Activated naive CD4-positive, alpha-beta T cell treated with anti-CD3 and anti-CD28 coated beads, Interleukin-2, amount 10 ng/mL, durations not matched to agents 7 days and 5 days (primary cell): ENCODE data around the gene NLGN1.
"Not testable (repeated sequence)": the region's sequence is repeated elsewhere in the genome, so short reads cannot be mapped to it uniquely, and the experiment has no call there.

Experiments
- CTCF ChIA-PET: fragments of 350-600 bp; sonication (Branson Sonifier 250); formaldehyde crosslinking; loops from one replicate; lab custom pipeline; 2021; ENCODE audit warnings: antibody characterized with exemption; lab: Charles Lee
- DNase-seq: peaks from one replicate; pipeline ENCODE4 v3.0.0-alpha.2; 2020
- H3K27ac Mint-ChIP-seq: one replicate; pipeline ENCODE4 v1.8.0; 2021; ENCODE audit warnings: mild to moderate bottlenecking, moderate library complexity, mixed read lengths
- H3K27me3 Mint-ChIP-seq: one replicate; pipeline ENCODE4 v1.8.0; 2021; ENCODE audit warnings: mild to moderate bottlenecking, mixed read lengths
- H3K36me3 Mint-ChIP-seq: one replicate; pipeline ENCODE4 v1.8.0; 2021; ENCODE audit warnings: mixed read lengths
- H3K4me1 Mint-ChIP-seq: one replicate; pipeline ENCODE4 v1.8.0; 2021; ENCODE audit warnings: mixed read lengths
- H3K4me3 Mint-ChIP-seq: one replicate; pipeline ENCODE4 v1.8.0; 2021; ENCODE audit warnings: mild to moderate bottlenecking, moderate library complexity, mixed read lengths
- H3K9me3 Mint-ChIP-seq: one replicate; pipeline ENCODE4 v1.8.0; 2021; ENCODE audit warnings: mixed read lengths

NLGN1 gene

GRCh38 chr3:174193604-174194003, 796.1 kb downstream of the NLGN1 start:
- H3K27me3 Mint-ChIP-seq = no peaks in the 10 kb centered on the region
- no peaks in the 10 kb centered on the region for H3K4me1 Mint-ChIP-seq
- no peaks in the 10 kb centered on the region for H3K9me3 Mint-ChIP-seq
- no peak overlapping the region for H3K27ac Mint-ChIP-seq
- no peak for DNase-seq
- no peaks in the 10 kb centered on the region for H3K36me3 Mint-ChIP-seq
- H3K4me3 Mint-ChIP-seq = no peak overlapping the region
- CTCF ChIA-PET = no interaction called here

GRCh38 chr3:174197416-174197815, 799.9 kb downstream of the NLGN1 start:
- Mint-ChIP-seq H3K27ac (no peak overlapping the region), H3K9me3 (no peaks in the 10 kb centered on the region), H3K27me3 (no peaks in the 10 kb centered on the region), H3K4me3 (no peak overlapping the region), H3K4me1 (no peaks in the 10 kb centered on the region), H3K36me3 (no peaks in the 10 kb centered on the region)
- CTCF ChIA-PET = no interaction called here
- no peak for DNase-seq

- Mint-ChIP-seq H3K4me3 (no peak overlapping the region), H3K27me3 (no peaks in the 10 kb centered on the region), H3K27ac (no peak overlapping the region), H3K9me3 (no peaks in the 10 kb centered on the region), H3K4me1 (no peaks in the 10 kb centered on the region), H3K36me3 (no peaks in the 10 kb centered on the region)
- DNase-seq = no peak
- CTCF ChIA-PET = no interaction called here
These were observed 800.7 kb downstream of the NLGN1 start for GRCh38 chr3:174198199-174198598.

GRCh38 chr3:174199696-174200095, 802.2 kb downstream of the NLGN1 start:
- Mint-ChIP-seq H3K4me3 (no peak overlapping the region), H3K36me3 (no peaks in the 10 kb centered on the region), H3K4me1 (no peaks in the 10 kb centered on the region), H3K9me3 (no peaks in the 10 kb centered on the region), H3K27ac (no peak overlapping the region), H3K27me3 (no peaks in the 10 kb centered on the region)
- DNase-seq = no peak
- CTCF ChIA-PET = interaction anchor here (1.3 kb wide), 1 partner anchor 8 kb away, joined by 3 read pairs; no protein-coding TSS in a partner anchor

- Mint-ChIP-seq H3K4me1 (no peaks in the 10 kb centered on the region), H3K27ac (no peak overlapping the region), H3K27me3 (no peaks in the 10 kb centered on the region), H3K36me3 (no peaks in the 10 kb centered on the region), H3K9me3 (no peaks in the 10 kb centered on the region), H3K4me3 (no peak overlapping the region)
- CTCF ChIA-PET = no interaction called here
- no peak for DNase-seq
These were observed 804.6 kb downstream of the NLGN1 start for GRCh38 chr3:174202116-174202515.

GRCh38 chr3:174202561-174202960, 805.0 kb downstream of the NLGN1 start:
- H3K27me3 Mint-ChIP-seq = no peaks in the 10 kb centered on the region
- no peak overlapping the region for H3K4me3 Mint-ChIP-seq
- H3K9me3 Mint-ChIP-seq = no peaks in the 10 kb centered on the region
- no peak for DNase-seq
- H3K36me3 Mint-ChIP-seq = no peaks in the 10 kb centered on the region
- CTCF ChIA-PET = no interaction called here
- no peaks in the 10 kb centered on the region for H3K4me1 Mint-ChIP-seq
- no peak overlapping the region for H3K27ac Mint-ChIP-seq

GRCh38 chr3:174204765-174205164, 807.2 kb downstream of the NLGN1 start:
- H3K4me3 Mint-ChIP-seq = no peak overlapping the region
- no peak for DNase-seq
- H3K36me3 Mint-ChIP-seq = no peaks in the 10 kb centered on the region
- CTCF ChIA-PET = no interaction called here
- no peak overlapping the region for H3K27ac Mint-ChIP-seq
- no peaks in the 10 kb centered on the region for H3K27me3 Mint-ChIP-seq
- H3K4me1 Mint-ChIP-seq = no peaks in the 10 kb centered on the region
- H3K9me3 Mint-ChIP-seq = no peaks in the 10 kb centered on the region

GRCh38 chr3:174206607-174207192, 809.2 kb downstream of the NLGN1 start:
- H3K27ac Mint-ChIP-seq = no peak overlapping the region
- H3K27me3 Mint-ChIP-seq = no peaks in the 10 kb centered on the region
- H3K9me3 Mint-ChIP-seq = no peaks in the 10 kb centered on the region
- CTCF ChIA-PET = no interaction called here
- no peaks in the 10 kb centered on the region for H3K36me3 Mint-ChIP-seq
- H3K4me3 Mint-ChIP-seq = no peak overlapping the region
- DNase-seq = no peak
- H3K4me1 Mint-ChIP-seq = no peaks in the 10 kb centered on the region

GRCh38 chr3:174208161-174208560, 810.6 kb downstream of the NLGN1 start:
- H3K27ac Mint-ChIP-seq = no peak overlapping the region
- CTCF ChIA-PET = no interaction called here
- H3K9me3 Mint-ChIP-seq = no peaks in the 10 kb centered on the region
- H3K4me3 Mint-ChIP-seq = no peak overlapping the region
- H3K27me3 Mint-ChIP-seq = no peaks in the 10 kb centered on the region
- no peaks in the 10 kb centered on the region for H3K36me3 Mint-ChIP-seq
- no peak for DNase-seq
- no peaks in the 10 kb centered on the region for H3K4me1 Mint-ChIP-seq

GRCh38 chr3:174211896-174212295, 814.4 kb downstream of the NLGN1 start:
- DNase-seq, H3K36me3 Mint-ChIP-seq, H3K9me3 Mint-ChIP-seq, CTCF ChIA-PET, H3K27ac Mint-ChIP-seq, H3K27me3 Mint-ChIP-seq, H3K4me3 Mint-ChIP-seq, H3K4me1 Mint-ChIP-seq: not testable (repeated sequence)

- Mint-ChIP-seq H3K36me3 (no peaks in the 10 kb centered on the region), H3K27ac (no peak overlapping the region), H3K4me1 (peaks cover 10% of the 10 kb centered on the region), H3K9me3 (peaks cover 2% of the 10 kb centered on the region), H3K27me3 (no peaks in the 10 kb centered on the region), H3K4me3 (no peak overlapping the region)
- CTCF ChIA-PET = no interaction called here
- no peak for DNase-seq
These were observed 817.9 kb downstream of the NLGN1 start for GRCh38 chr3:174215456-174215855.

- Mint-ChIP-seq H3K9me3 (peaks cover 2% of the 10 kb centered on the region), H3K27ac (no peak overlapping the region), H3K4me1 (peaks cover 10% of the 10 kb centered on the region), H3K36me3 (no peaks in the 10 kb centered on the region), H3K27me3 (no peaks in the 10 kb centered on the region), H3K4me3 (no peak overlapping the region)
- DNase-seq = no peak
- CTCF ChIA-PET = no interaction called here
These were observed 818.5 kb downstream of the NLGN1 start for GRCh38 chr3:174216019-174216418.

GRCh38 chr3:174216946-174217718, 819.6 kb downstream of the NLGN1 start:
- H3K27me3 Mint-ChIP-seq = no peaks in the 10 kb centered on the region
- CTCF ChIA-PET = no interaction called here
- H3K36me3 Mint-ChIP-seq = no peaks in the 10 kb centered on the region
- H3K27ac Mint-ChIP-seq = no peak overlapping the region
- no peak overlapping the region for H3K4me3 Mint-ChIP-seq
- peaks cover 10% of the 10 kb centered on the region for H3K4me1 Mint-ChIP-seq
- peaks cover 2% of the 10 kb centered on the region for H3K9me3 Mint-ChIP-seq
- peak; percentile 20 for DNase-seq

GRCh38 chr3:174218016-174218415, 820.5 kb downstream of the NLGN1 start:
- Mint-ChIP-seq H3K9me3 (peaks cover 2% of the 10 kb centered on the region), H3K27me3 (no peaks in the 10 kb centered on the region), H3K4me1 (peaks cover 10% of the 10 kb centered on the region), H3K4me3 (no peak overlapping the region), H3K36me3 (no peaks in the 10 kb centered on the region), H3K27ac (no peak overlapping the region)
- CTCF ChIA-PET = no interaction called here
- no peak for DNase-seq

GRCh38 chr3:174219738-174220137, 822.2 kb downstream of the NLGN1 start:
- peaks cover 10% of the 10 kb centered on the region for H3K4me1 Mint-ChIP-seq
- H3K4me3 Mint-ChIP-seq = no peak overlapping the region
- H3K27me3 Mint-ChIP-seq = no peaks in the 10 kb centered on the region
- no peak for DNase-seq
- H3K36me3 Mint-ChIP-seq = no peaks in the 10 kb centered on the region
- CTCF ChIA-PET = no interaction called here
- H3K9me3 Mint-ChIP-seq = peaks cover 2% of the 10 kb centered on the region
- H3K27ac Mint-ChIP-seq = no peak overlapping the region
